NT2/D1 (cell line): ENCODE data around the gene SLC7A6.

Source experiments
- SUZ12 ChIP-seq: IDR thresholded peaks from 2 replicates; pipeline ENCODE4 v1.6.1; 2011; ENCODE audit not compliant: insufficient read length, insufficient read depth; ENCODE audit errors: extremely low read depth
- YY1 ChIP-seq: IDR thresholded peaks from 2 replicates; pipeline ENCODE4 v1.6.1; 2011; ENCODE audit not compliant: insufficient read length, insufficient read depth

GRCh38 chr16:68226116-68226515, 38.2 kb upstream of the SLC7A6 start:
- TF ChIP-seq YY1 (no peak), SUZ12 (no peak)
